Kidney epithelial cell (primary cell): ENCODE results near the gene CHST2. TPM values are rescaled to one million over a fixed set of nuclear protein-coding genes. Genes with fewer than 3 reads are reported as not detected.

ENCODE experiments used
- DNase-seq: peaks from one replicate; pipeline ENCODE4 v3.0.0-alpha.2; 2010; ENCODE audit warnings: low read depth
- H3K27me3 ChIP-seq: 2 replicates; pipeline ENCODE4 v1.6.0; 2011; ENCODE audit warnings: low read length; ENCODE audit not compliant: control insufficient read depth, insufficient read depth
- H3K36me3 ChIP-seq: 2 replicates; pipeline ENCODE4 v1.5.1; 2011; ENCODE audit warnings: low read length; ENCODE audit not compliant: control insufficient read depth, insufficient read depth
- H3K4me3 ChIP-seq: 2 replicates; pipeline ENCODE4 v1.5.1; 2011; ENCODE audit warnings: low read depth, mild to moderate bottlenecking, control low read depth, low read length
- total RNA-seq: library from RNA; depleted of rRNA; stranded (reverse); fragments of >200 nt; gene quantifications from 2 replicates; pipeline ENCODE4 v1.2.3, GENCODE V29; 2015
- TF ChIP-seq, protein P1 (sequence below): IDR thresholded peaks from 2 replicates; pipeline ENCODE4 v1.5.1; 2011; ENCODE audit warnings: mild to moderate bottlenecking, moderate library complexity, low read length, control low read depth, inconsistent platforms; ENCODE audit not compliant: insufficient read depth, poor library complexity, severe bottlenecking

Gene CHST2
- total RNA-seq, 1 donor from 2014 or later = 14.5 TPM

DNA sequence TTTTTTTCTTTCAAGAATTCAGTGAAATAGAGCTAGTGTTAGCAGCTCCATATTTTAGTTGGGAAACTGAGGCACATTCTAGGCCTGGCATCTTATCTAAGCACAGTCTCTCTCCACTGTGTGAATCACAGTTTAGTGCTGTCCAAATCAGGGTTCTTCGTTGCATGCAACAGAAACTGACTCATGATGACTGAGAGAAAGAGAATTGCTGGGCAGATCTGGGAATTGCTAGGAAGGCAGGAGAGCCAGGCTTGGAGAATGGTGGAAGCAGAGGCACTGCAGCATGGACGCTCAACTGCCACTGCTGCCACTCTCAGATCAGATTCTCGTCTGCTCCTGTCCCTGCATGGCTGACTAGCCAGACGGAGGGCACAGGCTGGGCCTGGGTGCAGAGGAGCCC lies 40.7 kb upstream of the CHST2 start:
- peak; percentile 19 for DNase-seq

GRCh38 chr3:143080196-143080595 lies 39.4 kb upstream of the CHST2 start:
- DNase-seq = no peak
- Histone ChIP-seq H3K27me3 (no peaks in the 10 kb centered on the region), H3K4me3 (no peak overlapping the region), H3K36me3 (no peaks in the 10 kb centered on the region)
- TF ChIP-seq, protein P1, sequence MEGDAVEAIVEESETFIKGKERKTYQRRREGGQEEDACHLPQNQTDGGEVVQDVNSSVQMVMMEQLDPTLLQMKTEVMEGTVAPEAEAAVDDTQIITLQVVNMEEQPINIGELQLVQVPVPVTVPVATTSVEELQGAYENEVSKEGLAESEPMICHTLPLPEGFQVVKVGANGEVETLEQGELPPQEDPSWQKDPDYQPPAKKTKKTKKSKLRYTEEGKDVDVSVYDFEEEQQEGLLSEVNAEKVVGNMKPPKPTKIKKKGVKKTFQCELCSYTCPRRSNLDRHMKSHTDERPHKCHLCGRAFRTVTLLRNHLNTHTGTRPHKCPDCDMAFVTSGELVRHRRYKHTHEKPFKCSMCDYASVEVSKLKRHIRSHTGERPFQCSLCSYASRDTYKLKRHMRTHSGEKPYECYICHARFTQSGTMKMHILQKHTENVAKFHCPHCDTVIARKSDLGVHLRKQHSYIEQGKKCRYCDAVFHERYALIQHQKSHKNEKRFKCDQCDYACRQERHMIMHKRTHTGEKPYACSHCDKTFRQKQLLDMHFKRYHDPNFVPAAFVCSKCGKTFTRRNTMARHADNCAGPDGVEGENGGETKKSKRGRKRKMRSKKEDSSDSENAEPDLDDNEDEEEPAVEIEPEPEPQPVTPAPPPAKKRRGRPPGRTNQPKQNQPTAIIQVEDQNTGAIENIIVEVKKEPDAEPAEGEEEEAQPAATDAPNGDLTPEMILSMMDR = no peak

More for the DNA sequence above, 40.7 kb upstream of the CHST2 start:
- no peak overlapping the region for H3K4me3 ChIP-seq
- H3K27me3 ChIP-seq = no peaks in the 10 kb centered on the region
- no peaks in the 10 kb centered on the region for H3K36me3 ChIP-seq
- TF ChIP-seq, protein P1 = no peak

GRCh38 chr3:143081365-143081764 lies 38.2 kb upstream of the CHST2 start:
- TF ChIP-seq, protein P1 = no peak
- DNase-seq = no peak

GRCh38 chr3:143081844-143082778 lies 37.5 kb upstream of the CHST2 start:
- DNase-seq = no peak
- no peaks in the 10 kb centered on the region for H3K36me3 ChIP-seq
- no peak overlapping the region for H3K4me3 ChIP-seq
- no peaks in the 10 kb centered on the region for H3K27me3 ChIP-seq
- TF ChIP-seq, protein P1 = no peak

More at GRCh38 chr3:143081365-143081764, 38.2 kb upstream of the CHST2 start:
- Histone ChIP-seq H3K36me3 (no peaks in the 10 kb centered on the region), H3K27me3 (no peaks in the 10 kb centered on the region), H3K4me3 (no peak overlapping the region)

- Histone ChIP-seq H3K27me3 (no peaks in the 10 kb centered on the region), H3K36me3 (no peaks in the 10 kb centered on the region), H3K4me3 (no peak overlapping the region)
- no peak for DNase-seq
- TF ChIP-seq, protein P1 = no peak
Observed at GRCh38 chr3:143083781-143084180, 35.8 kb upstream of the CHST2 start.
